Gastrocnemius medialis (tissue), 4 donors: Measurements from ENCODE around the gene KCNAB2. TPM values are rescaled to one million over a fixed set of nuclear protein-coding genes. Genes with fewer than 3 reads are reported as not detected.

Experiments
- ATAC-seq, 2 donors: fragments of 150-250 bp; one replicate each; pipeline ENCODE4 v1.9.1; 2016
- DNase-seq, 2 donors: peaks; one replicate each; pipeline ENCODE4 v3.0.0-alpha.2; 2019
- H3K27ac ChIP-seq, 4 donors: fragments of 200-600 bp; sonication (generic); 1 replicate in 1 of 4; 2 replicates in 3 of 4; pipeline ENCODE4 v1.5.1; 2016 to 2018; ENCODE audit warnings: mild to moderate bottlenecking in 2 of 4, moderate library complexity in 1 of 4
- H3K27me3 ChIP-seq, 3 donors: fragments of 200-600 bp; sonication (generic) in 2 of 3; 1 replicate in 1 of 3; 2 replicates in 2 of 3; pipeline versions ENCODE4 v1.5.1 to v1.6.0; 2016 to 2019; ENCODE audit warnings: mild to moderate bottlenecking in 1 of 3, moderate library complexity in 1 of 3
- H3K36me3 ChIP-seq, 2 donors: fragments of 200-600 bp; sonication (generic) in 1 of 2; one replicate each; pipeline ENCODE4 v1.5.1; 2017 to 2018
- H3K4me1 ChIP-seq, 2 donors: fragments of 200-600 bp; sonication (generic) in 1 of 2; one replicate each; pipeline ENCODE4 v1.5.1; 2016 to 2017; ENCODE audit warnings: mild to moderate bottlenecking in 2 of 2
- H3K4me3 ChIP-seq, 4 donors: fragments of 200-600 bp; sonication (generic) in 3 of 4; 1 replicate in 1 of 4; 2 replicates in 3 of 4; pipeline ENCODE4 v1.5.1; 2016 to 2019; ENCODE audit warnings: mild to moderate bottlenecking in 2 of 4
- H3K9me3 ChIP-seq, 3 donors: fragments of 200-600 bp; sonication (generic) in 2 of 3; 1 replicate in 1 of 3; 2 replicates in 2 of 3; pipeline ENCODE4 v1.5.1; 2016 to 2019
- POLR2A ChIP-seq, 2 donors: fragments of 450-650 bp; IDR thresholded peaks; one replicate each; pipeline ENCODE4 v1.6.1; 2017; ENCODE audit warnings: antibody characterized with exemption in 2 of 2, mild to moderate bottlenecking in 2 of 2, moderate library complexity in 2 of 2
- in situ Hi-C, 4 donors: fragments of 200-750 bp; cut with MboI; loops; one replicate each; pipeline versions ENCODE4 v1.15.0 to v1.8.0; 2017; ENCODE audit warnings: low sequenced_read_pairs in 4 of 4
- intact Hi-C: fragments of 100-400 bp; cut with DNase I; formaldehyde crosslinking; loops from one replicate; pipeline ENCODE4 v1.15.1; 2023; ENCODE audit warnings: low total_unique reads
- total RNA-seq, 4 donors: library from RNA; depleted of rRNA; stranded (reverse); fragments of >200 nt; gene quantifications; one replicate each; pipeline versions ENCODE4 v1.1.0 to v1.2.3, GENCODE V29; 2016
- TF ChIP-seq, protein P1 (sequence below), 5 experiments: fragments of 450-650 bp in 3 of 5; fragments of 200-600 bp in 2 of 5; sonication (generic) in 2 of 5; IDR thresholded peaks in 4 of 5; conservative IDR thresholded peaks in 1 of 5; 1 replicate in 4 of 5; 2 replicates in 1 of 5; pipeline ENCODE4 v1.5.1; 2016 to 2019; ENCODE audit warnings: antibody characterized with exemption in 5 of 5, mild to moderate bottlenecking in 3 of 5, moderate library complexity in 3 of 5

KCNAB2 gene
- total RNA-seq, 4 donors from 2014 or later: 2.8 to 7.8 (median 4.5) TPM

DNA sequence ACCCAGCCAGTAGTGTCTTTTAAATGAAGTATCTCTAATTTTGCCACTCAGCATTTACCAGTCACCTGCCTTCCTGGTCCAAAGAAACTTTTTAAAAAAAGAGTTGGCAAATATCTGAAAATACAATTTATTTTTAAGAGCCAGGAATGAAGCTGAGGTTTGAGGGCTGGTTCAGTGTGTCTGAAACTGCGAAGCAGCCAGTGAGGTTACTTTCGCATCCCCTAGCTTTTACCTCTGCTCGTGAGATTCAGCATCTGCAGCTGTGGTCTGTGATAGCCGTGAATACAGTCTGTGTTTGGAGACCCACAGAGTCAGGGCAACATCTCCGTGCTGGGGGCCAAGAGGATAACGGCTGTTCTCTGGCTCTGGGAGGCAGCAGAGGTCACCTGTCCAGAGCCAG lies 21.3 kb upstream of the KCNAB2 start:
- no peaks in the 10 kb centered on the region for H3K9me3 ChIP-seq
- no peak overlapping the region for H3K4me3 ChIP-seq
- no peaks in the 10 kb centered on the region for H3K36me3 ChIP-seq
- no peaks in the 10 kb centered on the region for H3K27me3 ChIP-seq
- ATAC-seq: no peak
- in situ Hi-C loops: no loop called here
- H3K27ac ChIP-seq: peak overlapping the region in 1 of 4 donors; percentile 67
- no peaks in the 10 kb centered on the region for H3K4me1 ChIP-seq
- intact Hi-C loops: no loop called here
- no peak for TF ChIP-seq POLR2A (IDR thresholded peaks at IDR 0.05)
- TF ChIP-seq, protein P1, sequence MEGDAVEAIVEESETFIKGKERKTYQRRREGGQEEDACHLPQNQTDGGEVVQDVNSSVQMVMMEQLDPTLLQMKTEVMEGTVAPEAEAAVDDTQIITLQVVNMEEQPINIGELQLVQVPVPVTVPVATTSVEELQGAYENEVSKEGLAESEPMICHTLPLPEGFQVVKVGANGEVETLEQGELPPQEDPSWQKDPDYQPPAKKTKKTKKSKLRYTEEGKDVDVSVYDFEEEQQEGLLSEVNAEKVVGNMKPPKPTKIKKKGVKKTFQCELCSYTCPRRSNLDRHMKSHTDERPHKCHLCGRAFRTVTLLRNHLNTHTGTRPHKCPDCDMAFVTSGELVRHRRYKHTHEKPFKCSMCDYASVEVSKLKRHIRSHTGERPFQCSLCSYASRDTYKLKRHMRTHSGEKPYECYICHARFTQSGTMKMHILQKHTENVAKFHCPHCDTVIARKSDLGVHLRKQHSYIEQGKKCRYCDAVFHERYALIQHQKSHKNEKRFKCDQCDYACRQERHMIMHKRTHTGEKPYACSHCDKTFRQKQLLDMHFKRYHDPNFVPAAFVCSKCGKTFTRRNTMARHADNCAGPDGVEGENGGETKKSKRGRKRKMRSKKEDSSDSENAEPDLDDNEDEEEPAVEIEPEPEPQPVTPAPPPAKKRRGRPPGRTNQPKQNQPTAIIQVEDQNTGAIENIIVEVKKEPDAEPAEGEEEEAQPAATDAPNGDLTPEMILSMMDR (IDR thresholded peaks at IDR 0.05 in 4 of 5, conservative IDR thresholded peaks at IDR 0.05 in 1 of 5): no peak
- DNase-seq: no peak

DNA sequence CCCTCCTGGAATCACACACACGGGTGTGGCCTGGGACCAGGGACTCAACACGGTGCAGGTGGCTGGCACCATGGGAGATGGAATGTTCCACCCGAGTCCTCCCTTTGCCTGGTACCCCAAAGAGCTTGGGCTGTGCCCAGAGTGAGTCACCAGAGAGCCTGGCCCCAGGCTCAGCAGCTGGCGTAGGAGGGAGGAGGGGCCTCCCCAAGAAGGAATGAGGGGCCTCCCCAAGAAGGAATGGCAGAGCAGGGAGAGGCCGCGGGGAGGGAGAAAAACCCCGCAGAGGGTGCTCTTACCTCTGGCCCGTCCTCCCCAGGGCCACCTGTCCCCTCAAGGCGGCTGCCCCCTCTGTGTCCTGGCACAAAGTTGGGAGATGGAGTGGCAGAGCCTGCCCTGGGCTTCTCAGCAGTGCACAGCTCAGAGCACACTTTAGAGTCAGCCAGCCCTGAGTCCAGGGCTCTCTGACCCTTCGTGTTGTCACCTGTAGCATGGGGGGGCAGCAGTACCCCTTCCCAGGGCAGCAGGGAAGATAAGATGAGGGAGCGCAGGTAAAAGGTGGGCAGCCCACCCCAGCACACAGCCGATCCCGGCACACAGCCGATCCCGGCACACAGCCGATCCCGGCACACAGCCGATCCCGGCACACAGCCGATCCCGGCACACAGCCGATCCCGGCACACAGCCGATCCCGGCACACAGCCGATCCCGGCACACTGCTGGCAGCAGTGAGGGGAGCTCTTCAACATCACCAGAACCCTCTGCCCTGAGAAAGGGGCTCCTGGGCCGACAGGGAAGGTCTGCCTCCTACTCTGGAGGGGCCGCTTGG lies 20.2 kb upstream of the KCNAB2 start:
- H3K4me3 ChIP-seq: peak overlapping the region in 2 of 4 donors; percentile 17 to 27
- intact Hi-C loops: loop anchor here (1.0 kb wide), 1 partner anchor 11 kb away; no protein-coding TSS in a partner anchor

DNA sequence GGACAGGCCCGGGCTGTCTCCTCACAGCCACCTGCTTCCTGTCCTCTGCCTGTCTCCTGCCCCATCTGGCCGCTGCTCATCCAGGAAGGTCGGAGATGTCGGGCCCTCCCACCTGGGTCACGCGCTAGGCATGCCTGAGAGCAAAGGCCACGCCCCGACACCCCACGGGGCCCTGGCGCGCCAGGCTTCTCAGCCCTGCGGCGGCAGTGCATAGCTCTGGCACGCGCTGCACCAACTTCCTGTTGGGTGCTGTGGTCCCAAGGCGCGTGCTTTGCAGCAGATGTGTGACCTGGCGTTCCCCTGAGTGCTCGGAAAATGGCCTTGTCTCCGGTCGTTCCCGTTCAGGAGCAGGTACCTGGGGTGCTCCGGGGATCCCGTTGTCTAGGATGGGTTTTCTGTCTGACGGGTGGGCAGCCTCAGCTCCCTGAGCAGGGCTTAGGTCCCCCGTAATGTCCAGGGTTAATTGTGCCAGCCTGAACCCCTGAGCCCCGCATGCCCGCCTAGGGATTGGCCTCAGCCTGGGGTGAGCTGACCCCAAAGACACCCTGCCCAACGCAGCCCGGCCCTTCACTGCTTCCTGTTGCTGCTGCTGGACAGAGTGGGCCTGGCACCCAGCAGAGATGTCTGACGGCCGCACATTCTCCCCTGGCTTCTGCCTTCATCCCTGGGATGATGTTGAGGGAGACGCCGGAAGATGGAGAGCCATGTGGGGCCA lies 19.4 kb upstream of the KCNAB2 start:
- TF ChIP-seq, protein P1 (IDR thresholded peaks at IDR 0.05 in 4 of 5, conservative IDR thresholded peaks at IDR 0.05 in 1 of 5): no peak
- TF ChIP-seq POLR2A (IDR thresholded peaks at IDR 0.05): peak; percentile 40 to 45
- Histone ChIP-seq H3K36me3 (no peaks in the 10 kb centered on the region), H3K4me3 (peak overlapping the region in 2 of 4 donors; percentile 13 to 27), H3K27ac (peak overlapping the region; percentile 47 to 68 (median 60)), H3K4me1 (no peaks in the 10 kb centered on the region), H3K9me3 (no peaks in the 10 kb centered on the region), H3K27me3 (no peaks in the 10 kb centered on the region)
- DNase-seq (peak; percentile 64 to 83), ATAC-seq (peak; percentile 46 to 51)
- in situ Hi-C loops: no loop called here
- intact Hi-C loops: loop anchor here (1.0 kb wide), 1 partner anchor 12 kb away; no protein-coding TSS in a partner anchor

More for the DNA sequence above, 20.2 kb upstream of the KCNAB2 start:
- Histone ChIP-seq H3K36me3 (no peaks in the 10 kb centered on the region), H3K27ac (peak overlapping the region; percentile 47 to 68 (median 60)), H3K4me1 (no peaks in the 10 kb centered on the region), H3K9me3 (no peaks in the 10 kb centered on the region), H3K27me3 (no peaks in the 10 kb centered on the region)
- no peak for TF ChIP-seq POLR2A (IDR thresholded peaks at IDR 0.05)
- TF ChIP-seq, protein P1 (IDR thresholded peaks at IDR 0.05 in 4 of 5, conservative IDR thresholded peaks at IDR 0.05 in 1 of 5): no peak
- ATAC-seq (peak in 1 of 2 donors; percentile 29), DNase-seq (no peak)
- in situ Hi-C loops: no loop called here

DNA sequence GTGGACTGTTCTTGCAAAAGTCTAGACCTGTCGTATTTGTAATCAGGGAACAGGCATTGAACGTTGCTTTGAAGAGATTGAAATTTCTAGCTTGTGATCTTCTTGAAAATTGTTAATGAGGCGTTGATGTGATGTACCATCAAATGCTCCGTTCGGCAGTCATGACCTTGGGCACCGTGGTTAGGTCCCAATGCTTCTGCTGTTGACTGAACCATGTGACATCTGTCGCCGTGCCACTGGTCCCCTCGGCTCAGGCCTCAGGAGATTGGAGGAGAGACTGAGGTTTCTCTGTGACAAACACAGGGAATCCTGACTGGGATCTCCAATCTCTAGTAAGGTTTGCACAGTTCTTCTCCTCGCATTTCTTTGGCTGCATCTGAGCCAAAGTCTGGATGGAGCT lies 18.1 kb upstream of the KCNAB2 start:
- Histone ChIP-seq H3K9me3 (no peaks in the 10 kb centered on the region), H3K27ac (no peak overlapping the region), H3K27me3 (no peaks in the 10 kb centered on the region), H3K4me3 (peak overlapping the region in 1 of 4 donors; percentile 27), H3K4me1 (no peaks in the 10 kb centered on the region), H3K36me3 (no peaks in the 10 kb centered on the region)
- in situ Hi-C loops (no loop called here), intact Hi-C loops (no loop called here)
- DNase-seq (no peak), ATAC-seq (no peak)
- TF ChIP-seq, protein P1 (IDR thresholded peaks at IDR 0.05 in 4 of 5, conservative IDR thresholded peaks at IDR 0.05 in 1 of 5): no peak
- TF ChIP-seq POLR2A (IDR thresholded peaks at IDR 0.05): no peak
